GM13976 (cell line): Measurements from ENCODE around the gene CYTH3.
"Not testable (repeated sequence)": the region's sequence is repeated elsewhere in the genome, so short reads cannot be mapped to it uniquely, and the experiment has no call there.

Experiments used
- DNase-seq: peaks from one replicate; pipeline ENCODE4 v3.0.0; 2012; ENCODE audit warnings: low spot score
- CTCF ChIP-seq: IDR thresholded peaks from 2 replicates; pipeline ENCODE4 v1.5.1; 2012; ENCODE audit warnings: borderline replicate concordance, mild to moderate bottlenecking; ENCODE audit not compliant: insufficient read depth; ENCODE audit errors: extremely low read depth, missing control alignments, control extremely low read depth
- in situ Hi-C: fragments of 300-500 bp; cut with MboI; formaldehyde crosslinking; loops from one replicate; pipeline ENCODE4 v1.12.0; 2022; ENCODE audit warnings: low sequenced_read_pairs, mixed read lengths, inconsistent platforms; ENCODE audit not compliant: unreplicated experiment

CYTH3 gene

GRCh38 chr7:6154542-6155404, 117.7 kb downstream of the CYTH3 start:
- no peak for TF ChIP-seq CTCF
- in situ Hi-C loops: no loop called here
- DNase-seq: no peak

GRCh38 chr7:6153646-6154541, 118.5 kb downstream of the CYTH3 start:
- DNase-seq: no peak
- in situ Hi-C loops: no loop called here
- TF ChIP-seq CTCF: no peak

- TF ChIP-seq CTCF: no peak
- no peak for DNase-seq
- in situ Hi-C loops: no loop called here
Observed at GRCh38 chr7:6151994-6152735, 120.3 kb downstream of the CYTH3 start.

- in situ Hi-C loops, DNase-seq: not testable (repeated sequence)
Observed at GRCh38 chr7:6151527-6151926, 120.9 kb downstream of the CYTH3 start.

GRCh38 chr7:6149996-6150395, 122.4 kb downstream of the CYTH3 start:
- DNase-seq: no peak
- in situ Hi-C loops: no loop called here
- TF ChIP-seq CTCF: no peak

- no peak for TF ChIP-seq CTCF
- no peak for DNase-seq
- in situ Hi-C loops: no loop called here
Observed at GRCh38 chr7:6148724-6149360, 123.6 kb downstream of the CYTH3 start.
